H1 (cell line): ENCODE results near the gene CPNE5. TPM values are rescaled to one million over a fixed set of nuclear protein-coding genes. Genes with fewer than 3 reads are reported as not detected.

Experiments used
- BCL11A ChIP-seq, 2 experiments: IDR thresholded peaks; one replicate each; pipeline ENCODE4 v1.6.1; 2011; ENCODE audit warnings: low read depth in 2 of 2, low read length in 2 of 2, mild to moderate bottlenecking in 2 of 2
- CBX8 ChIP-seq: fragments of 300-800, 300-1000 bp; sonication (generic); IDR thresholded peaks from 2 replicates; pipeline ENCODE4 v1.7.1; 2016; ENCODE audit warnings: low read depth, low read length, borderline replicate concordance
- KDM5A ChIP-seq: fragments of 200-600 bp; IDR thresholded peaks from 2 replicates; pipeline ENCODE4 v1.7.1; 2012; ENCODE audit warnings: mild to moderate bottlenecking, low read length, inconsistent platforms, mixed read lengths
- NANOG ChIP-seq: IDR thresholded peaks from 2 replicates; pipeline ENCODE4 v1.6.1; 2011; ENCODE audit warnings: low read length, low read depth, mild to moderate bottlenecking, inconsistent platforms; ENCODE audit not compliant: insufficient read depth, poor library complexity, severe bottlenecking
- RNF2 ChIP-seq: fragments of 200-900, 300-1000 bp; sonication (generic); IDR thresholded peaks from 2 replicates; pipeline ENCODE4 v1.7.1; 2016; ENCODE audit warnings: borderline replicate concordance, low read depth, mild to moderate bottlenecking, antibody characterized with exemption, low read length; ENCODE audit not compliant: poor library complexity, severe bottlenecking; ENCODE audit errors: missing control alignments
- SIX5 ChIP-seq: IDR thresholded peaks from 2 replicates; pipeline ENCODE4 v1.6.1; 2011; ENCODE audit warnings: mild to moderate bottlenecking, low read depth, low read length
- USF2 ChIP-seq: IDR thresholded peaks from 2 replicates; pipeline ENCODE4 v1.6.1; 2011; ENCODE audit warnings: low read length, improper control_type of control experiment
- polyA plus RNA-seq, 7 experiments: library from polyadenylated mRNA; depleted of rRNA in 3 of 7; stranded (reverse) in 5 of 7; unstranded in 2 of 7; fragments of >200 nt in 5 of 7; fragments of 200-250 nt in 2 of 7; gene quantifications; 1 replicate in 5 of 7; 2 replicates in 1 of 7; 4 replicates in 1 of 7; pipeline versions ENCODE4 v1.2.1 to v1.2.3, GENCODE V29; 2011 to 2013; ENCODE audit warnings: missing spikeins in 2 of 7, mixed read lengths in 2 of 7
- total RNA-seq: library from RNA; stranded (reverse); fragmentation: NEBNext Ultra II Directional; extraction: Animal tissue kit (Norgen Biotek cat#: 25700); gene quantifications from 2 replicates; pipeline ENCODE4 v1.2.1, GENCODE V29; 2021

The CPNE5 gene
- total and polyA plus RNA-seq, 2 of the 8 experiments (the other 6 are each of a cell fraction or from before 2014, with no cell fraction given), result 0.88 to 1.8 TPM

- TF ChIP-seq NANOG (no peak), KDM5A (no peak), SIX5 (no peak), CBX8 (no peak), BCL11A (IDR thresholded peaks at IDR 0.05; ENCODE audit: low read depth in 2 of 2, low read length in 2 of 2) (no peak), USF2 (no peak), RNF2 (no peak)
Observed at GRCh38 chr6:36714511-36714910, 124.7 kb downstream of the CPNE5 start (continued).
